Right lobe of liver (tissue), 4 donors: ENCODE data around the gene CTIF.

Experiments used
- CTCF ChIP-seq, 4 donors: fragments of 200-600 bp in 3 of 4; fragments of 450-650 bp in 1 of 4; IDR thresholded peaks; one replicate each; pipeline versions ENCODE4 v1.5.1 to v1.8.0; 2016 to 2022; ENCODE audit warnings: antibody characterized with exemption in 4 of 4, mild to moderate bottlenecking in 2 of 4
- POLR2A ChIP-seq: fragments of 450-650 bp; IDR thresholded peaks from one replicate; pipeline ENCODE4 v1.6.1; 2017; ENCODE audit warnings: antibody characterized with exemption, mild to moderate bottlenecking
- donor health status: DM: no; HTN: no; CAD: no.
- donor health status: DM: no; HTN: no; CAD: no.
- donor health status: DM: no; HTN: yes; CAD: no.

- TF ChIP-seq CTCF (IDR thresholded peaks at IDR 0.05), result no peak
- no peak for TF ChIP-seq POLR2A
These were observed 19.4 kb downstream of the CTIF start for GRCh38 chr18:48558248-48558647.
